IPS-20b (cell line): ENCODE measurements around the gene EHMT1.

ENCODE experiments used
- H3K27ac ChIP-seq: one replicate; pipeline ENCODE4 v1.5.1; 2013; ENCODE audit warnings: low read length
- H3K27me3 ChIP-seq: 2 replicates; pipeline ENCODE4 v1.6.1; 2013; ENCODE audit warnings: mild to moderate bottlenecking, low read length, inconsistent platforms; ENCODE audit not compliant: insufficient read depth
- H3K36me3 ChIP-seq: 2 replicates; pipeline ENCODE4 v1.6.1; 2013; ENCODE audit warnings: low read depth, mild to moderate bottlenecking, inconsistent platforms, low read length, moderate library complexity; ENCODE audit not compliant: insufficient read depth
- H3K4me1 ChIP-seq: 2 replicates; pipeline ENCODE4 v1.6.1; 2013; ENCODE audit warnings: mild to moderate bottlenecking, control low read depth, inconsistent platforms, low read length, moderate library complexity; ENCODE audit not compliant: insufficient read depth
- H3K4me3 ChIP-seq: 2 replicates; pipeline ENCODE4 v1.5.1; 2013; ENCODE audit warnings: mild to moderate bottlenecking, low read length, inconsistent platforms
- H3K9ac ChIP-seq: 2 replicates; pipeline ENCODE4 v1.6.1; 2013; ENCODE audit warnings: low read depth, mild to moderate bottlenecking, inconsistent platforms, low read length, moderate library complexity
- H3K9me3 ChIP-seq: 2 replicates; pipeline ENCODE4 v1.6.1; 2013; ENCODE audit warnings: mild to moderate bottlenecking, low read depth, low read length, inconsistent platforms; ENCODE audit not compliant: insufficient read depth

Gene EHMT1

DNA sequence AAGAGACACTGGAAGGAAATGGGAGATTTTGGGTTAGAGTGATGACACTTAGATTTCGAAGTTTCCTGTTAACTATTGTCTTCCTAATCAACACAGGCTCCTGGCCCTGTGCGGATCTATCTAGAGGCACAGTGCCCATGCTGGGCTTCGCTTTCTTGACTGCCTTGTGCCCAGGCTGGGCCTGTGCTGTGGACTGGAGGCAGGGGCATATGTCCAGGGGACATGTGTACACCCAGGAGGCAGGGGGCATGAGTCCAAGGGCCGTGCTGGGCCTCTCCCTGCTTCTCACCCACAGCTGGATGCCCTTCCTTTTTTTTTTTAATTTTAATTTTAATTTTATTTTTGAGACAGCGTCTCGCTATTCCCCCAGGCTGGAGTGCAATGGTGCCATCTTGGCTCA, 37.6 kb downstream of the EHMT1 start:
- Histone ChIP-seq H3K9ac (no peak overlapping the region), H3K4me1 (no peaks in the 10 kb centered on the region), H3K36me3 (peaks cover 8% of the 10 kb centered on the region), H3K9me3 (no peaks in the 10 kb centered on the region), H3K4me3 (no peak overlapping the region), H3K27me3 (no peaks in the 10 kb centered on the region), H3K27ac (no peak overlapping the region)

DNA sequence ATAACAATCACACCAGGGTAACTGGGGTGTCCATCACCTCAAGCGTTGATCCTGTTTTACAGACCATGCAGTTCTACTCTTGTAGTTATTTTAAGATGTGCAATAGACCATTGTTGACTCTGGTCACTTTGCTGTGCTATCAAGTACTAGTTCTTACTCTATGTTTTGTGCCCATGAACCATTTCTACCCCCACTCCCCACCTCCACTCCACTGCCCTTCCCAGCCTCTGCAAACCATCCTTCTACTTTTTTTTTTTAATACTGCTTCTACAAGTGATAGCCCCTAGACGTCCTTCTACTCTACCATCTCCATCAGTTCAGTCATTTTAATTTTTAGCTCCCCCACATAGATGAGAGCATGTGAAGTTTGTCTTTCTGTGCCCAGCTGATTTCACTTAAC, 38.8 kb downstream of the EHMT1 start:
- no peaks in the 10 kb centered on the region for H3K9me3 ChIP-seq
- H3K9ac ChIP-seq = no peak overlapping the region
- no peak overlapping the region for H3K27ac ChIP-seq
- H3K27me3 ChIP-seq = no peaks in the 10 kb centered on the region
- no peaks in the 10 kb centered on the region for H3K36me3 ChIP-seq
- H3K4me3 ChIP-seq = no peak overlapping the region
- H3K4me1 ChIP-seq = no peaks in the 10 kb centered on the region

DNA sequence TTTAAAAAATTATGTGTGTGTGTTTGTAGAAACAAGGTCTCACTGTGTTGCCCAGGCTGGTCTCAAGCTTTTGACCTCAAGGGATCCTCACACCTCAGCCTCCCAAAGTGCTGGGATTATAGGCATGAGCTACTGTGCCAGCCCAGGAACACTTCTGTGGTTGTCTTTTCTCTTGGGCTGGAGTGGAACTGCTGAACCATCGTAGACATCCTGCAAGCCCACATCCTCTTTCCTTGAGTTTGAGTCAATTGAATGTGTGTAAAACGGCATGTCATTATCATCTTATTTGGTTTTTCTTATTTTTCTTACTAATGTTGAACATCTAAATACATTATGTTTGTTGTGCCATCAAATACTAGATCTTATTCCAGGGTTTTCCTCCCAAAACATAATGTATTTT, 40.0 kb downstream of the EHMT1 start:
- H3K9me3 ChIP-seq = no peaks in the 10 kb centered on the region

DNA sequence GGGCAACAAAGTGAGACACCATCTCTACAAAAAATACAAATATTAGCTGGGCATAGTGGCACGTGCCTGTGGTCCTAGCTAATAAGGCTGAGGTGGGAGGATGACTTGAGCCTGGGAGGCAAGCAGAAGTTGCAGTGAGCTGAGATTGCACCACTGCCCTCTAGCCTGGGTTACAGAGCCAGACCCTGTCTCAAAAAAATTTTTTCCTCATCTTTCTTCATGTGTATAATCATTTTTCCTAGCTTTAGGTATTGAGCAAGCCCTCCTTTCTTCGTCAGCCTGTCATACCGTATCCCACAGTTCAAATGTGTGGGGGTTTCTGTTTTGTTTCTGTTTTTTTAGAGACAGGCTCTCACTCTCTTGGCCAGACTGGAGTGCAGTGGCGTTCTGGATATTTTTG, 41.3 kb downstream of the EHMT1 start:
- no peaks in the 10 kb centered on the region for H3K36me3 ChIP-seq
- no peak overlapping the region for H3K27ac ChIP-seq
- no peak overlapping the region for H3K9ac ChIP-seq
- no peak overlapping the region for H3K4me3 ChIP-seq
- H3K27me3 ChIP-seq = no peaks in the 10 kb centered on the region
- H3K4me1 ChIP-seq = peaks cover 21% of the 10 kb centered on the region
- no peaks in the 10 kb centered on the region for H3K9me3 ChIP-seq

More for the DNA sequence above, 40.0 kb downstream of the EHMT1 start:
- Histone ChIP-seq H3K9ac (no peak overlapping the region), H3K36me3 (no peaks in the 10 kb centered on the region), H3K27ac (no peak overlapping the region), H3K27me3 (no peaks in the 10 kb centered on the region), H3K4me3 (no peak overlapping the region), H3K4me1 (peaks cover 8% of the 10 kb centered on the region)

DNA sequence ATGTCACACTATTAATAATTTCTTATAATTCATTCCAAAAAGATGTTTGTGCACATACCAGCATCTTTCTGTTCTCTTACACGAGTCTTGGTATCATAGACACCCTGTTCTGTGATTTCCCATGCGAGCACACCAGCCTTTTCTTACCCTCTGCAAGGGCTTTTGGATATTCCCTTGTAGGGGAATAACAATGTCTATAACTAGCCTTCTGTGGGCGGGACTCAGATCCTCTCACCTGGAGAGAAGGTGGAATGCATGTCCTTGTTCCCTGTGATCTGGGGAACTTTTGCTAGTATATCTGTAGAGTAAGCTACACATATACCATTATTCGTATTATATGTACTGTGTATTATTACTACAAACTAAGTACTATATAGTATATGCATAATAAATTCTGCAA, 44.8 kb downstream of the EHMT1 start:
- Histone ChIP-seq H3K36me3 (0 out of 2 replicates have a peak, but pooled peaks cover 5% of the 10 kb centered on the region), H3K4me1 (peaks cover 49% of the 10 kb centered on the region), H3K27ac (no peak overlapping the region)

DNA sequence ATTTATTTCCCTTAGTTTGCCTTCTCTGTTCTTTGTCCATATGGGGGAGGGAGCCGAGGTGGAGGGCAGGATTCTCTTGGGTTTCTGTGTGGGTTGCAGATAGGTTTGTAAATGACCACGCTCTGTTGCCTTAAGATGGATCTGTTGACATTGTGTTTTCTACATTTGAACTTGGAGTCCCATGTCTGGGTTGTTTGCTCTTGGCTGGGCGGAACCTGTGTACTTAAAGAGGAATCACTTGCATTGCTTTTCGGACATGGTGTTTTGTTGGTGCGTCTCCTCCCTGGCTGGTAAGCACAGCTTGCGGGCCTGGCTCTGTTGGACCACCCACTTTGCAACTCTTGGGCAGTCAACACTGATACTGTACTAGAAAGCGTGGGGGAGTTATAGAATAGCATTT, 45.9 kb downstream of the EHMT1 start:
- peak overlapping the region; percentile 9 for H3K27ac ChIP-seq
- H3K9ac ChIP-seq = peak overlapping the region; percentile 28; the same call in 1 of the 2 replicates
- H3K9me3 ChIP-seq = no peaks in the 10 kb centered on the region
- peaks cover 53% of the 10 kb centered on the region for H3K4me1 ChIP-seq
- peak overlapping the region; percentile 32; the same call in 1 of the 2 replicates for H3K4me3 ChIP-seq
- H3K36me3 ChIP-seq = peaks cover 10% of the 10 kb centered on the region; the same call in 1 of the 2 replicates
- no peaks in the 10 kb centered on the region for H3K27me3 ChIP-seq

More for the DNA sequence above, 44.8 kb downstream of the EHMT1 start:
- Histone ChIP-seq H3K4me3 (no peak overlapping the region), H3K9ac (no peak overlapping the region), H3K9me3 (no peaks in the 10 kb centered on the region), H3K27me3 (no peaks in the 10 kb centered on the region)

DNA sequence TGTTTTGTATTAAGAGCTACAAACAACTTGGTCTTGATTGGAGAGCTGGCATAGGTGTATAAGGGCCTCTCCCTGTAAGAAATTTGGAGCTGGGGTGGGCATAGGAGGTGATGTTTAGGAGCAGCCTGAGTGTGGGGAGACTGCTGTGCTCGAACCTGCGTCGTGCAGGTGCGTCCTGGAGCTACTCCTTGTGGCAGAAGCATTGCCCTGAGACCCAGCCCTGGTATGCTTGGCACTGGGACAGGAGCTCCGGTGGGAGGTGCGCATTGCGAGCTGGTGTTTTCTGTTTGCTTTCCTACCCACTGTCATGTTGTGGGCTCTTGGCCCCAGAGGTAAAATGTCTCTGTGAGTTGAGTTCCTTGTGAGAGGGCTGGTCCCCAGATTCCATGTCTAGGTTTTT, 46.4 kb downstream of the EHMT1 start:
- Histone ChIP-seq H3K9me3 (no peaks in the 10 kb centered on the region), H3K4me3 (no peak overlapping the region), H3K27ac (peak overlapping the region; percentile 63), H3K4me1 (peaks cover 56% of the 10 kb centered on the region), H3K9ac (peak overlapping the region; percentile 70), H3K36me3 (peaks cover 10% of the 10 kb centered on the region; the same call in 1 of the 2 replicates), H3K27me3 (no peaks in the 10 kb centered on the region)

DNA sequence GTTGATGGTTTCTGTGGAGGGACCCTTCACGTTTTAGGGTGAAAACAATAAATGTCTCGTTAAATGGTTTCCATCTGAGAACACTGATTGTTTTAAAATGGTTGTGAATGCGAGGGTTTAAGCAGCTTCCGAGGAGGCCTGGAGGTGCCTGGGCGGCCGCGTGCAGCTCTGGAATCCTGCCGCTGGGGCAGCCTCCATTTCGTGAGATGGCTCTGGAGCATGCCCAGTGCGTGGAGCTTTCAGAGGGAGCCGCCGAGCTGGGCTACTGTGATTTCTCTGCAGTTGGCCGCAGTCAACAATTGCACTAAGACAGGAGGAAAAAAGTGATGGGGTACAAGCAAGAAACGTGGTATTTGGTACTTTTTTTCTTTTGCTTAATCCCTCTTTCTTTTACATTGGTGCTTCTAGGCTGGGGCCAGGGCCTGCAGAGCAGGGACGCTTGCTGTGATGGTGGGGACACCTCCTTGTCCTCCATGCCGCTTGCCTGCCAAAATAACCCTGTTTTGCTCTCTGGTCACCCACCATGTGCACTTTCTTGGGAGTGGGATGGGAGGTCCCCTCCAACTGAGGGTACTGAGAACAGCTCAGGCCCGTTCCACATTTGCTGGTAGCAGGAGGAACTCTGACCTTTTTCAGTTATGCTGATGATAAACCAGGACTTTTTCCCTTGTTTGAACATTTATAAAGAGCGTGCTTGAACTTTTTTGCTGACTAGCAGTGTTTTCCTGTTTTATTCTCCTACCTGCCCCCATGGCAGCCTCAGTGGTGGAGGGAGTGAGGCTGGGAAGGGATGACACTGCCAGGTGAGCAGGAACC, 47.1 kb downstream of the EHMT1 start:
- Histone ChIP-seq H3K36me3 (peaks cover 10% of the 10 kb centered on the region; the same call in 1 of the 2 replicates), H3K4me3 (peak overlapping the region; percentile 45; the same call in 1 of the 2 replicates), H3K4me1 (peaks cover 62% of the 10 kb centered on the region), H3K27me3 (no peaks in the 10 kb centered on the region), H3K27ac (peak overlapping the region; percentile 63), H3K9me3 (no peaks in the 10 kb centered on the region), H3K9ac (peak overlapping the region; percentile 70)

DNA sequence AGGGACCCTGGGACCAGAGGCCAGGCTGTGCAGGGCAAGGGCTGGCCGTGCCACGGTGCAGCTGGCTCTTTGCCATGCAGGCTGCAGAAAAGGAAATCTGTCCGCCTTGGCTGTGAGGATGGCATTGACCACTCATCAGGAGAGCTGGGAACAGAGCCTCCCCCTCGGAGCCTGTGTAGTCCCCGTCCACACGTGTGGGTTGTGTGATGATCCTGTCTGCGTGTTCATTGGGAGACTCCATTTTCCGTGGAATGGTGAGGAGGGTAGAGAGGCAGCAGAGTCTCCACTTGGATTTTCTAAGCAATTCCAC, 47.7 kb downstream of the EHMT1 start:
- Histone ChIP-seq H3K9me3 (no peaks in the 10 kb centered on the region), H3K27me3 (no peaks in the 10 kb centered on the region), H3K4me1 (peaks cover 62% of the 10 kb centered on the region), H3K36me3 (peaks cover 10% of the 10 kb centered on the region; the same call in 1 of the 2 replicates), H3K4me3 (peak overlapping the region; percentile 45; the same call in 1 of the 2 replicates), H3K27ac (peak overlapping the region; percentile 63), H3K9ac (peak overlapping the region; percentile 70)

DNA sequence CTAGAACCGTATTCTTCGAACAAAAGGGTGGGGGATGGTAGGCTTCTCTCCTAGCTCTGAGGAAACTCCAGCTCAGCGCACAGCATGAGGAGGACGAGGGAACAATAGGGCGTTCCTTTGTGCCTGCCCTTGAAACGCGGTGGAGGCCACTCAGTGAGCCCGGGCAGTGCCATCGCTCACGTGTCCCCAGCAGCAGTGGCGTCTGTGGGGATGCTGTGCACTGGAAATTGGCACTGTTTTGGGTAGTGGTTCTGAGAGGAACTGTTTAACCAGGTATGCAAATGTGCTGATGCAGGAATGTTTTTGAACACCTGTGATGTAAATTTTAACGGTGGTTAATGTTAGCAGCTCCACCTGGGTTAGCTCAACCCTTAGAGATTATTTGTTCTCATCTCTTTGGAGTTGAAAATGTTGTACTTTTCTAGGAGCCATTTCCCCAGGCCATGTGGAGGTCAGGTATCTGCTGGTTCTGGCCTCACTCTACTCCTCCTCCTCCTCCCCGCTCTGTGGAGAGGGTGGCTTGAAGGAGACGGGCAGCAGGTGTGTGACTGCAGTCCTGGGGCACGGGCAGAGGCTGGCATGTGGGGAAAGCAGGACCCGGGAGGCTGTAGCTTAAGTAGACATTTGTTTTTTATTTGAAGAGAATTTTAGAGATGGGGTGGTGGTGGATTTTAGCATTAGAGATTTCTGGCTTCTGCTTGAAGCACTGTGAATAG, 48.3 kb downstream of the EHMT1 start:
- peaks cover 65% of the 10 kb centered on the region for H3K4me1 ChIP-seq
- no peaks in the 10 kb centered on the region for H3K27me3 ChIP-seq
- H3K4me3 ChIP-seq = peak overlapping the region; percentile 45
- H3K9me3 ChIP-seq = no peaks in the 10 kb centered on the region
- peak overlapping the region; percentile 70 for H3K9ac ChIP-seq
- peaks cover 10% of the 10 kb centered on the region; the same call in 1 of the 2 replicates for H3K36me3 ChIP-seq
- peak overlapping the region; percentile 73 for H3K27ac ChIP-seq

DNA sequence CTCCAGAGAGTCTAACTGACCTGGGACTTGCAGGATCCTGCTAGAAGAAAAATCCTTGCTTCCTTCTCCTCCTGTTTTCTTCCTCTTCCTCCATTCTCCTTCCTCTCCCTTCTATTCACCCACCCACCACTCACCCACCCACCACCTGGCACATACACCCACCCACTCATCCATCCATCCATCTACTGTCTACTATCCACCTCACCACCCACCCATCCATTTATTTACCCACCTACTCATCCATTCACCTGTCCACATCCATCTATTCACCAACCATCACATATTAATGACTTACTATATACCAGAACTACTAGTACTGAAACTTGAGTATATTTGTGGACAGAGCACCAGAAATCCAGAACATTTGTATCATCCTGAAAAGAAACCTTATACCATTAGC, 49.4 kb downstream of the EHMT1 start:
- peak overlapping the region; percentile 70; the same call in 1 of the 2 replicates for H3K9ac ChIP-seq
- no peak overlapping the region for H3K4me3 ChIP-seq
- H3K27me3 ChIP-seq = no peaks in the 10 kb centered on the region
- no peak overlapping the region for H3K27ac ChIP-seq
- H3K9me3 ChIP-seq = no peaks in the 10 kb centered on the region
- H3K4me1 ChIP-seq = peaks cover 66% of the 10 kb centered on the region
- peaks cover 10% of the 10 kb centered on the region; the same call in 1 of the 2 replicates for H3K36me3 ChIP-seq
